A673 (cell line): ENCODE data around the gene CWF19L1.

Experiments
- EZH2 ChIP-seq: fragments of 200-600 bp; sonication (generic); IDR thresholded peaks from 2 replicates; pipeline ENCODE4 v1.6.1; 2017; ENCODE audit warnings: borderline replicate concordance, low read depth, mild to moderate bottlenecking, mixed read lengths, antibody characterized with exemption, low read length; ENCODE audit not compliant: poor library complexity, severe bottlenecking
- TF ChIP-seq, protein P1 (sequence below): fragments of 300-800, 200-600 bp; sonication (generic); conservative IDR thresholded peaks from 2 replicates; pipeline ENCODE4 v1.5.1; 2017; ENCODE audit warnings: low read depth, mild to moderate bottlenecking, antibody characterized with exemption, low read length, moderate library complexity, mixed read lengths

GRCh38 chr10:100232101-100232500, 35.3 kb downstream of the CWF19L1 start:
- TF ChIP-seq EZH2, result no peak
- TF ChIP-seq, protein P1, sequence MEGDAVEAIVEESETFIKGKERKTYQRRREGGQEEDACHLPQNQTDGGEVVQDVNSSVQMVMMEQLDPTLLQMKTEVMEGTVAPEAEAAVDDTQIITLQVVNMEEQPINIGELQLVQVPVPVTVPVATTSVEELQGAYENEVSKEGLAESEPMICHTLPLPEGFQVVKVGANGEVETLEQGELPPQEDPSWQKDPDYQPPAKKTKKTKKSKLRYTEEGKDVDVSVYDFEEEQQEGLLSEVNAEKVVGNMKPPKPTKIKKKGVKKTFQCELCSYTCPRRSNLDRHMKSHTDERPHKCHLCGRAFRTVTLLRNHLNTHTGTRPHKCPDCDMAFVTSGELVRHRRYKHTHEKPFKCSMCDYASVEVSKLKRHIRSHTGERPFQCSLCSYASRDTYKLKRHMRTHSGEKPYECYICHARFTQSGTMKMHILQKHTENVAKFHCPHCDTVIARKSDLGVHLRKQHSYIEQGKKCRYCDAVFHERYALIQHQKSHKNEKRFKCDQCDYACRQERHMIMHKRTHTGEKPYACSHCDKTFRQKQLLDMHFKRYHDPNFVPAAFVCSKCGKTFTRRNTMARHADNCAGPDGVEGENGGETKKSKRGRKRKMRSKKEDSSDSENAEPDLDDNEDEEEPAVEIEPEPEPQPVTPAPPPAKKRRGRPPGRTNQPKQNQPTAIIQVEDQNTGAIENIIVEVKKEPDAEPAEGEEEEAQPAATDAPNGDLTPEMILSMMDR, result no peak
